Stimulated activated CD8-positive, alpha-beta memory T cell treated with anti-CD3 and anti-CD28 coated beads, Interleukin-7, amount 100 ng/mL, for 4 hours (primary cell): Measurements from ENCODE around the gene C11orf24.
"Not testable (repeated sequence)": the region's sequence is repeated elsewhere in the genome, so short reads cannot be mapped to it uniquely, and the experiment has no call there.

Source experiments
- DNase-seq, 2 donors: peaks; one replicate each; pipeline ENCODE4 v3.0.0-alpha.2; 2020; ENCODE audit warnings: low read depth in 2 of 2

Gene C11orf24

GRCh38 chr11:68299517-68299879 is 27.7 kb upstream of the C11orf24 start:
- DNase-seq, result not testable (repeated sequence)

GRCh38 chr11:68298659-68299516 is 27.1 kb upstream of the C11orf24 start:
- DNase-seq, result no peak

- peak in 1 of 2 donors; percentile 52 for DNase-seq
Observed at GRCh38 chr11:68297812-68298658, 26.3 kb upstream of the C11orf24 start.

- DNase-seq, result no peak
Observed at GRCh38 chr11:68297494-68297811, 25.7 kb upstream of the C11orf24 start.

GRCh38 chr11:68297052-68297378 is 25.2 kb upstream of the C11orf24 start:
- DNase-seq, result no peak

GRCh38 chr11:68296344-68297051 is 24.7 kb upstream of the C11orf24 start:
- no peak for DNase-seq

GRCh38 chr11:68295940-68296339 is 24.2 kb upstream of the C11orf24 start:
- DNase-seq, result no peak

GRCh38 chr11:68295271-68295670 is 23.5 kb upstream of the C11orf24 start:
- DNase-seq, result no peak

- no peak for DNase-seq
Observed at GRCh38 chr11:68293708-68294107, 21.9 kb upstream of the C11orf24 start.

- DNase-seq, result no peak
Observed at GRCh38 chr11:68289456-68289855, 17.7 kb upstream of the C11orf24 start.

GRCh38 chr11:68287419-68287818 is 15.6 kb upstream of the C11orf24 start:
- DNase-seq, result no peak

GRCh38 chr11:68284588-68284987 is 12.8 kb upstream of the C11orf24 start:
- not testable (repeated sequence) for DNase-seq

- DNase-seq, result no peak
Observed at GRCh38 chr11:68282861-68283230, 11.1 kb upstream of the C11orf24 start.

- DNase-seq, result peak; percentile 17 to 31
Observed at GRCh38 chr11:68282141-68282860, 10.5 kb upstream of the C11orf24 start.

- no peak for DNase-seq
Observed at GRCh38 chr11:68279676-68280075, 7.9 kb upstream of the C11orf24 start.

- no peak for DNase-seq
Observed at GRCh38 chr11:68276861-68277260, 5.1 kb upstream of the C11orf24 start.

GRCh38 chr11:68275721-68276507 is 4.1 kb upstream of the C11orf24 start:
- no peak for DNase-seq

GRCh38 chr11:68274306-68274705 is 2.5 kb upstream of the C11orf24 start:
- no peak for DNase-seq

- DNase-seq, result no peak
Observed at GRCh38 chr11:68273026-68273738, 1.4 kb upstream of the C11orf24 start.

- peak; percentile 19 to 39 for DNase-seq
Observed at GRCh38 chr11:68271023-68271780, 571 bp downstream of the C11orf24 start.
